Stimulated activated CD4-positive, alpha-beta T cell treated with anti-CD3 and anti-CD28 coated beads, Interleukin-4, amount 100 ng/mL, for 24 hours (primary cell): Measurements from ENCODE around the gene GJB5.
"Not testable (repeated sequence)": the region's sequence is repeated elsewhere in the genome, so short reads cannot be mapped to it uniquely, and the experiment has no call there.

Experiments used
- DNase-seq: peaks from one replicate; pipeline ENCODE4 v3.0.0-alpha.2; 2020

Gene GJB5

DNA sequence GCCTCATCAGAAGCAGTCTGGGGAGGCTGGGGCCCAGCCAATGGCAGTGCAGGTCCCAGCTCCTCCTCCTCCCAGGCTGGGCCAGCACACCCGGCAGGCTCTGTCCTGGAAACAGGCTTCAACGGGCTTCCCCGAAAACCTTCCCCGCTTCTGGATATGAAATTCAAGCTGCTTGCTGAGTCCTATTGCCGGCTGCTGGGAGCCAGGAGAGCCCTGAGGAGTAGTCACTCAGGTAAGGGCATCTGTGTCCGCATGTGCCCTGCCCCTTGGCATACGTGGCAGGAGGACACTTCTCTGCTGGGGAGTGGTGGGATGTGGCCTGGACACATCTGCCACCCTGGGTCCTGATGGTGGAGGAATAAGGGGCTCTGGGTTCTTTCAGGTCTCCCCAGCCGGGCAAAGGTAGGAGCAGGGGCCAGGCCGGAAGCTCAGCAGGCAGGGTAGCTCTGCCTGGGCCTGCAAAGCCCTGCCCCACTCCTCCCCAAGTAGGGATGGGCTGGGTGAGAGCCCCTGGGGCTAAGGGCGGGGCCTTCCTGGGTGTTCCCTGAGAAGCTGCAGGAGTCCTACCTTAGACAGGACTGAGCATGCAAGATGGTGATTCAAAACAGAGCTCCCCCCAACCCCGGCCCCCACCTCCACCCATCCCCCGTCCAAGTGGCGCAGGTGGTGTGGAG, at the start of gene GJB5:
TSS of gene GJB5 (plus strand) at position 84 of the 674 bp plus-strand sequence. CDS start 2,284 bp downstream, outside the sequence.
- DNase-seq = no peak

GRCh38 chr1:34705077-34705476, 49.8 kb upstream of the GJB5 start:
- DNase-seq = no peak

DNA sequence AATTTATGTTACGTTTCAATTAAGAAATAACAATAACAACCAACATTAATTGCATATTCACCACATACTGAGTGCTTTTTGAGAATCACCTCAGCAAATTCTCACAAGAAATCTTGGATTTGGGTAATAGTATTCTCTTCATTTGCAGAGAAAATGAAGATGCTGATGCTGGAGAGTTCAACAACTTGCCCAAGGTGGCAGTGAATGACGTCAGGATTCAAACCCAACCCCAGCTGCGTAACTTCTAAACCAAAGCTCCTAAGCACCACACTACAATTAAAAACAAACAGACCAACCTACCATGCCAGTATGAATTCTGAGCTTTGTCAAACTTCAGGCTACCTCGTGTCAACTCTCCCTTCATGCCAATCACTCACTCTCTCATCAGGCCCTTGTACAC, 46.7 kb upstream of the GJB5 start:
- no peak for DNase-seq

GRCh38 chr1:34709547-34709946, 45.3 kb upstream of the GJB5 start:
- DNase-seq = no peak

- DNase-seq = no peak
These were observed 44.0 kb upstream of the GJB5 start for GRCh38 chr1:34710812-34711211.

- DNase-seq = no peak
These were observed 43.4 kb upstream of the GJB5 start for GRCh38 chr1:34711485-34711884.

- DNase-seq = no peak
These were observed 42.7 kb upstream of the GJB5 start for GRCh38 chr1:34712007-34712688.

GRCh38 chr1:34713443-34713842, 41.4 kb upstream of the GJB5 start:
- DNase-seq = no peak

DNA sequence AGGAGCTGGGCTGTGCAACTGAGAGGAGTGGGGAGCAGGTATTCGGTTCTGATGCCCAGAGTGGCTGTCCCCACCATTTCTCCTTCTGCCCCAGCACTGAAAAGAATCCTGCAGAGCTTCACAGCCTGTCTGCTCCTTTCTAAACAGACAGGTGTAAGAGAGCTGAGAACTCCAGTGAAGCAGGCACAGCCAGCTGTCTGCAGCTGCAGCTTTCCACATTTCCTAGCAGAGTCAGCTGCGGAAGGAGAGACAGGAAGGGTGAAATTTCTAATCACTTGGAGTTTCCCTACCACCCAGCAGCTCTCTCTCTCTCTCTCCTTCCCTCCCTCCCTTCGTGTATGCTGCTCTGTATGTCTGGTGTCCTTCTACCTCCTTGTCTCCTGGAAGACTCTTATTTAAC, 40.5 kb upstream of the GJB5 start:
- no peak for DNase-seq

DNA sequence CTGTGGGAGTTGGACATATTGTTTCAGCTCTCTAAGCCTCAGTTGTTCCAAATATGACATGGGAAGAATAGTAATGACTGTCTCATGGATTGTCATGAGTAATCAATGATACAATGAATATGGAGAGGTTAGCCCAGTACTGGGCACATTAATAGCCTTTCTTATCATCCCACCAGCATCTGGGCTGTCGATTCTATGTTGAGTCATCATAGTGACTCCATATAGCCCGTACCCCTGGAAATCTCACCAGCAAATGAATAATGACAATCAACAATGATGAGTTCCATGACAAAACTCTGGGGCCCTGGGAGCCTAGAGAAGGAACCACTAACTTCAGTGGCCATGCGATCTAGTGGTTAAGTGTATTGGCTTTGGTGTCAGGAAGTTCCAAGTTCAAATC, 39.7 kb upstream of the GJB5 start:
- no peak for DNase-seq

DNA sequence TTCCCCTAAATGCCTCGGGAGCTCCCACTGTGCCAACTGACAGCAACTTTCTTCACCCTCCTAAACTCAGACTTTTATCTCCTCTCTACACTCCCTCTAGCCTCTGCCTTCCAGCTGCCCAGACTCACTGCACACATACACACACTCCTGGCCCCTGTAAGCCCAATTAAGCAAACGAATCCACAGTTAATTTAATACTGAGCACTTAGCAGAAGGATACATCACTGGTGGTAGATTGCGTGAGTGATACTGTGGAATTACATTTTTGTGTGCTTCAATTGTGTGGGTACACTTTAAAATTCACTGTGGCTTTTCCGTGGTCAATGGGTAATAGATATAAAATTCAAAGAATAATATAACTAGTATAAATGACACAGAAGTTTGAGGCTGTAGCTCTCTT, 33.6 kb upstream of the GJB5 start:
- no peak for DNase-seq

DNA sequence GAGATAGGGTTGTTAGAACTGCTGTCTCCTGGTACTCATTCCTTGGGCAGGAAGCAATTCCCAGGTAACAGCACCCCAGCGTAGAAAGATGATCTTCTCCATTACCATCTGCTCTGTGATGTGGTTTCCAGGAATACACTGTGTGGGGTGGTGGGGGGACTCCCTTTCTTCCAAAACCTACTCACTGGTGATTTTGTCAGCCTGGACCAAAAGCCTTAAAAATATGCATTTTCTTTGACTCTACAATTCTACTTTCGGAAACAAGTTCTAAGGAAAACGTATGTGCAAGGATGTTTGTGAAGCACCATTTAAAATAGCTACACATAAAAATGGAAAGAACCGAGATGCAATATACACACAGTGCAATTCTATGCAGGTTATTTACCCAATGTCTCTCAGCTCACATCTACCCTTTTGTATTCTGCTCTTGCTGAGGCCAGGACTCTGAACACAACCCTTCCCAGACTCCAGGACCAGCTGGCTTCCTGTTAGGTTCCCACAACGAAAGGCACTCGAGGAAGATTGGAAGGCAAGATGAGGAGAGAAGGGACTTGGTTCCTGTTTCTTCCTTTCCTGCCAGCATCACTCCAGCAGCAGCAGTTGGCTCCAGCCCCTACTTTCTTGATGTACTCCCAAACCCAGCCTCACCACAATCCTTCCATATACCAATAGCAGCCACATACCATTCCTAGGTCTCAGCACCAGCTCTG, 33.0 kb upstream of the GJB5 start:
- DNase-seq = no peak

GRCh38 chr1:34726861-34727260, 28.0 kb upstream of the GJB5 start:
- DNase-seq = no peak

DNA sequence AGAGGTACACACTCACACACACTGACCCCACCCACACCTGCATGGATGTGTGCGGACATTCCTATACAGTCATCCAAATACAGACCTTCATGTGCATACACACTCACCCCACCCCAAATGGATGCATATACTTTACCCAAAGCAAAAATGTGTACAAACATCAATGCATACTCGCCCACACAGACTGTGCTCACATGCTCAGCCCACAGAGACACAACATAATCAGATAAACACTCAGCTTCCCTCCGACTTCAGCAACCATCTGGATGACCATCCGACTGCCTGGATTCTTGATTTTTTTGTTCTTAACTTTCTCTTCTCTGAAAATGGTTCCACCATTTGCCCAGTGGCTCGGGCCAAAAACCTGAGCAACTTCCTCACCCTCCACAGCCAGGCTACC, 24.4 kb upstream of the GJB5 start:
- DNase-seq = no peak

DNA sequence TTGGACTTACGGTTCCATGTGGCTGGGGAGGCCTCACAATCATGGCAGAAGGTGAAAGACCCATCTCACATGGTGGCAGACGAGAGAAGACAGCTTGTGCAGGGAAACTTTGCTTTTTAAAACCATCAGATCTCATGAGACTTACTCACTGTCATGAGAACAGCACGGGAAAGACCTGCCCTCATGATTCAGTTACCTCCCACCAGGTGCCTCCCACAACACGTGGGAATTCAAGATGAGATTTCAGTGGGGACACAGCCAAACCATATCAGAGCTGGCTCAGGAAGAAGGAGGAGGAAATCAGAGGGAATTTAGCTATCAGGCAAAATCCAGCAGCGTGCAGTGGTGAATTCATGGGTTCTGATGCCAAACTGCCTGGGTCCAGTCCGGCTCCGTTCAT, 22.0 kb upstream of the GJB5 start:
- not testable (repeated sequence) for DNase-seq

DNA sequence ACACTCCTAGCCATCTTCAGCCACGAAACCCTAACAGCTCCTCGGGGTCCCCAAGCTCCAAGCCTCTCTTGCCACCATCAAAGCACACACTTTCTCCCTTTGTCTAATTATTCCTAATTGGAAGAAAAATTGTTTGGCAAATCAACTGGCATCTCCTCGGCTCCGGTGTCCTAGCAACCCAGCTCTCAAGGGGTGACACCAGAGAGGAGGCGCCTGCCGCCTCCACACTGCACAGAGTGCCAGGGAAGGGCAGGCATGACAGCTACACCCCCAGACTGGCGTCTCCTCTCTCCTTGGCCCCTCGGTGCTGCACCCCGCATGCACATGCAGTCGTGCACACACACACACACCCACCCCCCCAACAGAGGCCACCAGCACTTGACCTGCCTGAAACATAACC, 18.2 kb upstream of the GJB5 start:
- no peak for DNase-seq

- DNase-seq = not testable (repeated sequence)
These were observed 17.6 kb upstream of the GJB5 start for GRCh38 chr1:34737236-34737635.

- no peak for DNase-seq
These were observed 15.2 kb upstream of the GJB5 start for GRCh38 chr1:34739613-34740012.

GRCh38 chr1:34740161-34740868, 14.5 kb upstream of the GJB5 start:
- no peak for DNase-seq

DNA sequence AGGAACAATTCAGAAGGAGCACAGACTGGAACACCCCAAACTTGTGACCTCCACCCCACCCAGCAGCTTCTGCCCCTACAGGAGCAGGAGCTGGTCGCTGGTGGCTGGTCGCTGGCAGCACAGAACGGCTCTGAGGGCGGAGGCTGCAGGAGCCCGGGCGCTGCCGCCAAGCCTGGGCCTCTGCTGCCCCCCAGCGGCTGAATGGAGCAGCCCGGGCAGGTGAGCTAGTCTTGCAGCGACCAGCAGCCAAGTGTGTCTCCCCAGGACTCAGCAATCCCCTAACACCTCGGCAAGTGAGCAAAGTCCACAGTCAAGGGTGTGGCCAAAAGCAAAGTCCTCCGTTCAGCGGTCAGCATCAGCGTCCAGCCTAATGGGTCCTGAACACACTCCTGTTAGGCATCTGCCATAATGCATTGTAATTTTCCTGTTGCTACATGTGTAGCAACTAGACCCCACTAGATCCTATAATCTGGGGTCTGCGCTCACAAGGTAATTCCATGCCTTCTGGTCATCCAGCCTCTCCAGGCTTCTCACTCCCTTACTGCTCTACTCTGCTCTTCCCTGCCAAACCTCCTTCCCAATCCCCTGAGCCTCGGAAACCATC, 12.1 kb upstream of the GJB5 start:
- peak; percentile 81 for DNase-seq

DNA sequence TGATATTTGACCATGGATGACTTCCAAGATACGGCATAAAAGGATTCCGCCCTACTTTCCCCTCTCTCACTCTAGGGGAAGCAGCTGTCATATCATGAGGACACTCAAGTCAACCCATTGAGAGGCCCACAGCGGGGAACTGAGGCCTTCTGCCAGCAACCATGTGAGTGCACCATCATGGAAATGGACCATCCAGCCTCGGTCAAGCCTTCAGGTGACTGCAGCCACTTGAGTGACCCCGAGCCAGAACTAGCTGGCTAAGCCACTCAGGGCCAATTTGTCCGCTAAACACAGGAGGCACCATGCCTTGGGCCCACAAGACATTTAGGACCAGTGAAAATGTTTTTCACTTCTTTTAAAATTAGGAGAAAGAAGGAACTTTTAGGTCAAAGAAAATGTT, 11.1 kb upstream of the GJB5 start:
- DNase-seq = no peak

GRCh38 chr1:34744851-34745250, 10.0 kb upstream of the GJB5 start:
- no peak for DNase-seq

DNA sequence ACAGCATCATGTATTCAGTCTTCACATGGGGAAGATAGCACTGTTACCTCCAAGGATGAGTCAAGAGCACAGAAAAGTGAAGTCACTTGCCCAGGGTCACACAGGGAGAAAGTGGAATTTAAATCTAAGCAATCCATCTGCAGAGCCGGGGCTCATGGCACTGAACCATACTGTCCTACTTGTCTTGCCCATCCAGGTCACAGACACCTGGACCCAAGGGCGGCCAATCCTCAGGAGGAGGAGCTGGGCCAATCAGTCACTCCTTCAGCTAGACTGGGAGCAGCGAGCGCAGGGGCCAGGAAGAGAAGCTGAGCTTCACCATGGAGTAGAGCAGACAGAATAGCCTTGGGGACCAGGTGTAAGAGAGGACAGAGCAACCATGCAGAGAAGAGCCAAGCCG, 9.2 kb upstream of the GJB5 start:
- DNase-seq = no peak
